Pancreas (tissue), 10 donors: ENCODE results near the gene RUNX1. TPM values are rescaled to one million over a fixed set of nuclear protein-coding genes. Genes with fewer than 3 reads are reported as not detected.

Experiments used
- ATAC-seq, 4 donors: fragments of 200-7000 bp; cut with Tn5 transposase; one replicate each; pipeline versions ENCODE4 v1.8.0 to v1.9.1; 2020; ENCODE audit warnings: mild to moderate bottlenecking in 4 of 4, moderate library complexity in 4 of 4
- DNase-seq, 6 donors: peaks; one replicate each; pipeline ENCODE4 v3.0.0-alpha.2; 2020
- FAIRE-seq: peaks from 2 replicates; lab custom pipeline; 2012; peaks lifted over from hg19 to GRCh38; lab: Jason Lieb, UNC
- H3K27ac ChIP-seq, 4 donors: fragments of 200-600 bp; sonication (generic); 1 replicate in 3 of 4; 2 replicates in 1 of 4; pipeline versions ENCODE4 v1.5.0 to v1.8.0; 2020
- H3K27me3 ChIP-seq, 4 donors: fragments of 200-600 bp; one replicate each; pipeline ENCODE4 v1.8.0; 2021
- H3K36me3 ChIP-seq, 3 donors: fragments of 200-600 bp; sonication (generic) in 1 of 3; one replicate each; pipeline versions ENCODE4 v1.5.0 to v1.8.0; 2020 to 2021
- H3K4me1 ChIP-seq, 3 donors: fragments of 200-600 bp; one replicate each; pipeline ENCODE4 v1.8.0; 2021
- H3K4me3 ChIP-seq, 4 donors: fragments of 200-600 bp; sonication (generic) in 2 of 4; one replicate each; pipeline versions ENCODE4 v1.5.0 to v1.8.0; 2020 to 2021
- H3K9me3 ChIP-seq, 4 donors: fragments of 200-600 bp; one replicate each; pipeline ENCODE4 v1.8.0; 2021
- CTCF ChIP-seq, 4 donors: fragments of 200-600 bp; sonication (generic) in 3 of 4; IDR thresholded peaks; one replicate each; pipeline versions ENCODE4 v1.5.0 to v1.8.0; 2021; ENCODE audit warnings: antibody characterized with exemption in 4 of 4
- WGBS, 2 donors: extraction: QIAGEN DNeasy Blood & Tissue Kit; methylation state at CpG; one replicate each; pipeline ENCODE4 v1.1.7; 2013; 5-methylcytosine and 5-hydroxymethylcytosine counted together
- intact Hi-C, 3 donors: fragments of 100-400 bp; cut with DNase I; formaldehyde crosslinking; loops; one replicate each; pipeline versions ENCODE4 v1.11.1 to v1.14.2; 2022
- polyA plus RNA-seq, 2 donors: library from polyadenylated mRNA; stranded (reverse); fragments of 200-250 nt; gene quantifications; one replicate each; pipeline ENCODE4 v1.2.3, GENCODE V29; 2013
- total RNA-seq, 6 donors: library from RNA; stranded (reverse); fragmentation: NEBNext Ultra II Directional in 4 of 6; extraction: Animal tissue kit (Norgen Biotek cat#: 25700) in 4 of 6; gene quantifications; one replicate each; pipeline versions ENCODE4 v1.2.1 to v1.2.4, GENCODE V29; 2021 to 2023
- donor health status: healthy with polysubstance abuse.
- donor health status: DM: no; HTN: no; CAD: no; lungs with moderate emphysema.
- donor health status: DM: no; HTN: no; CAD: no.
- donor health status: control.
- donor health status: control.
- donor health status: Bipolar disorder and iron deficiency.
- donor health status: DM: yes; HTN: yes; CAD: no.
- donor health status: DM: no; HTN: no; CAD: no.
- donor health status: DM: no; HTN: no; CAD: no.
- donor health status: DM: yes; HTN: yes; CAD: no.

RUNX1 gene
- total and polyA plus RNA-seq, 8 donors: 2.1 to 38.2 (median 4.5) TPM

DNA sequence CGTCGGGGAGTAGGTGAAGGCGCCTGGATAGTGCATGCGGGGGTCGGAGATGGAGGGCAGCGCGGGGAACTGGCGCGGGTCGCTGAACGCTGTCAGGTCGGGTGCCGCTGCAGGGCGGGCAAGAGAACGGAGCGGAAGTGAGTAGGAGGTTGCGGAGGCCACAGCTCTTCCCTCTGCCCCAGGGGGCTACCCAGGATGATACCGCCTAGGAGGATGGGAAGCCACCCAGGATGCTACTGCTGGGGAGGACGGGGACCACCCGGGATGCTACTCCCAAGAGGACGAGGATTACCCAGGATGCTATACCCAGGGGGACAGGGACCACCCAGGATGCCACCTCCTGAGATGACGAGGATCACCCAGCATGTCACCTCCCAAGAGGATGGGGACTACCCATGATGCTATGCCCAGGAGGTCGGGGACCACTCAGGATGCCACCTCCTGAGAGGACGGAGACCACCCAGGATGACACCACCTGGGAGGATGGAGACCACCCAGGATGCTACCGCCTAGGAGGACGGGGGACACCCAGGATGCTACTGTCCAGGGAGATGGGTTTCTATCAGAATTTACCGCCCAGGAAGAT, 256.5 kb downstream of the RUNX1 start:
- Histone ChIP-seq H3K27me3 (no peaks in the 10 kb centered on the region), H3K4me3 (no peak overlapping the region), H3K36me3 (no peaks in the 10 kb centered on the region), H3K4me1 (peaks cover 5 to 7% (median 7%) of the 10 kb centered on the region in 3 donors), H3K27ac (no peak overlapping the region), H3K9me3 (no peaks in the 10 kb centered on the region)
- ATAC-seq: no peak
- intact Hi-C loops: no loop called here
- peak in 1 of 6 donors; percentile 30 for DNase-seq
- 91 to 94% methylated on average over 27 of the region's 27 CpGs for WGBS, 2 donors
- no peak for TF ChIP-seq CTCF (IDR thresholded peaks at IDR 0.05)
- FAIRE-seq: no peak

DNA sequence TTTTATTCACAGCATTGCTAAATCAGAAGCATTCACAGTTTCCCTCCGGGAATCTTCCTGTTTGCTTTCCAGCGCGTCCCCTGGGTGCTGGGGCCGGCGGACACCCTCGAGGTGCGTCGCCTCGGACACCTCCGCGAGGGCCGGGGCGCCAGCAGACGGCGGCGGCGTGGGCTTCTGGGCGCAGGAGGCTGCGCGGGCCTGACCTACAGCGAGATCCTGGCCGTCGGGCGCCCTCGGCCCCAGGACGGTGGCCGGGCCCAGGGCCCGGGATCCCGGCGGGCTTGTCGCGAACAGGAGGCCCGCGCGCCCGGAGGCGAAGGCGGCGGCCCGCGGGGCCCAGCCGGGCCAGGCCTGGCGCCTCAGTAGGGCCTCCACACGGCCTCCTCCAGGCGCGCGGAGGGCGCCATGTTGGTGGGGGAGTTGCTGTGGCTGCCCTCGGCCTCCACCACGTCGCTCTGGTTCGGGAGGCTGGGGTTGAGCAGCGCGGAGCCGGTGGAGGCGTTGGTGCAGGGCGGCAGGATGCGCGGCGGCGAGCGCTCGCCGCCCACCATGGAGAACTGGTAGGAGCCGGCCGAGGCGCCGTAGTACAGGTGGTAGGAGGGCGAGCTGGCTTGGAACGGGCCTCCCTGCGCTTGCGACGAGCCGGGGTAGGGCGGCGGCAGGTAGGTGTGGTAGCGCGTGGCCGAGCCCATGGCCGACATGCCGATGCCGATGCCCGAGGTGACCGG, 257.2 kb downstream of the RUNX1 start:
- Histone ChIP-seq H3K4me3 (no peak overlapping the region), H3K36me3 (no peaks in the 10 kb centered on the region), H3K4me1 (peaks cover 5 to 7% (median 7%) of the 10 kb centered on the region in 3 donors), H3K27ac (no peak overlapping the region), H3K9me3 (no peaks in the 10 kb centered on the region), H3K27me3 (no peaks in the 10 kb centered on the region)
- 92 to 95% methylated on average over 76 to 84 of the region's 84 CpGs for WGBS, 2 donors
- TF ChIP-seq CTCF (IDR thresholded peaks at IDR 0.05): no peak
- FAIRE-seq (no peak), ATAC-seq (no peak), DNase-seq (peak in 1 of 6 donors; percentile 60)
- intact Hi-C loops: no loop called here

- intact Hi-C loops: no loop called here
- no peaks in the 10 kb centered on the region for H3K36me3 ChIP-seq
- H3K4me3 ChIP-seq: no peak overlapping the region
- WGBS, 2 donors: 15% methylated on average over 3 of the region's 3 CpGs
- H3K9me3 ChIP-seq: no peaks in the 10 kb centered on the region
- no peak for FAIRE-seq
- H3K27me3 ChIP-seq: no peaks in the 10 kb centered on the region
- no peak for DNase-seq
- peaks cover 2 to 7% (median 7%) of the 10 kb centered on the region in 3 donors for H3K4me1 ChIP-seq
- TF ChIP-seq CTCF (IDR thresholded peaks at IDR 0.05): no peak
- H3K27ac ChIP-seq: no peak overlapping the region
- ATAC-seq: no peak
Measured at GRCh38 chr21:34790834-34791233, 258.3 kb downstream of the RUNX1 start.

- intact Hi-C loops: no loop called here
- no peaks in the 10 kb centered on the region for H3K36me3 ChIP-seq
- H3K27ac ChIP-seq: no peak overlapping the region
- H3K9me3 ChIP-seq: no peaks in the 10 kb centered on the region
- DNase-seq: no peak
- H3K27me3 ChIP-seq: no peaks in the 10 kb centered on the region
- no peak overlapping the region for H3K4me3 ChIP-seq
- H3K4me1 ChIP-seq: peaks cover 0 to 7% (median 7%) of the 10 kb centered on the region in 3 donors
- no peak for ATAC-seq
- no peak for FAIRE-seq
- whole genome bisulfite sequencing, 2 donors: 87% methylated on average over 6 of the region's 6 CpGs
- TF ChIP-seq CTCF (IDR thresholded peaks at IDR 0.05): no peak
Measured at GRCh38 chr21:34790341-34790740, 258.8 kb downstream of the RUNX1 start.

GRCh38 chr21:34788879-34789278, 260.2 kb downstream of the RUNX1 start:
- no peak for DNase-seq
- Histone ChIP-seq H3K4me1 (peaks cover 0 to 7% (median 7%) of the 10 kb centered on the region in 3 donors), H3K27me3 (no peaks in the 10 kb centered on the region), H3K4me3 (no peak overlapping the region), H3K27ac (no peak overlapping the region), H3K36me3 (no peaks in the 10 kb centered on the region), H3K9me3 (no peaks in the 10 kb centered on the region)
- intact Hi-C loops: no loop called here
- WGBS, 2 donors: 86 to 93% methylated on average over 1 of the region's 1 CpG
- TF ChIP-seq CTCF (IDR thresholded peaks at IDR 0.05): no peak
- ATAC-seq: no peak
- FAIRE-seq: no peak
